SK-N-SH treated with all-trans-retinoic acid at 6 μM for 48 hours (cell line): ENCODE results near the gene TTC33.
"Not testable (repeated sequence)": the region's sequence is repeated elsewhere in the genome, so short reads cannot be mapped to it uniquely, and the experiment has no call there.

Experiments used
- ATAC-seq: fragments of 200-7000 bp; cut with Tn5 transposase; 3 replicates; pipeline ENCODE4 v1.9.1; 2020; ENCODE audit warnings: mild to moderate bottlenecking, moderate library complexity
- ARNTL ChIP-seq: fragments of 450-650 bp; formaldehyde crosslinking; IDR thresholded peaks from 2 replicates; pipeline ENCODE4 v1.5.0; 2020; ENCODE audit warnings: low read depth, mild to moderate bottlenecking, moderate library complexity, borderline replicate concordance
- BACH2 ChIP-seq: fragments of 250-450 bp; sonication (Bioruptor Pico); IDR thresholded peaks from 2 replicates; pipeline ENCODE4 v1.9.0; 2021; ENCODE audit warnings: mild to moderate bottlenecking, borderline replicate concordance
- CREB5 ChIP-seq: fragments of 250-450 bp; sonication (Bioruptor Pico); IDR thresholded peaks from 2 replicates; pipeline ENCODE4 v1.5.1; 2020; ENCODE audit warnings: low read depth, mild to moderate bottlenecking, moderate library complexity
- CSDC2 ChIP-seq: fragments of 250-450 bp; sonication (Bioruptor Pico); IDR thresholded peaks from 2 replicates; pipeline ENCODE4 v1.5.0; 2020; ENCODE audit warnings: mild to moderate bottlenecking, moderate library complexity
- CSRNP3 ChIP-seq: fragments of 250-450 bp; sonication (Bioruptor Pico); IDR thresholded peaks from 2 replicates; pipeline ENCODE4 v1.5.1; 2021; ENCODE audit warnings: mild to moderate bottlenecking, moderate library complexity
- ESRRG ChIP-seq: fragments of 250-450 bp; sonication (Bioruptor Pico); IDR thresholded peaks from 2 replicates; pipeline ENCODE4 v1.6.1; 2021; ENCODE audit warnings: mild to moderate bottlenecking
- ISL1 ChIP-seq: fragments of 250-450 bp; sonication (Bioruptor Pico); IDR thresholded peaks from 2 replicates; pipeline ENCODE4 v2.1.2; 2022; ENCODE audit warnings: mild to moderate bottlenecking, moderate library complexity
- OSR1 ChIP-seq: fragments of 250-450 bp; sonication (Bioruptor Pico); IDR thresholded peaks from 2 replicates; pipeline ENCODE4 v1.8.0; 2022; ENCODE audit warnings: moderate library complexity, mild to moderate bottlenecking, inconsistent platforms
- POU6F1 ChIP-seq: fragments of 250-450 bp; sonication (Bioruptor Pico); IDR thresholded peaks from 2 replicates; pipeline ENCODE4 v1.8.0; 2021; ENCODE audit warnings: low read depth, mild to moderate bottlenecking, moderate library complexity, borderline replicate concordance
- PPARA ChIP-seq: fragments of 250-450 bp; sonication (Bioruptor Pico); IDR thresholded peaks from 2 replicates; pipeline ENCODE4 v1.5.0; 2020; ENCODE audit warnings: mild to moderate bottlenecking, borderline replicate concordance
- RARB ChIP-seq: fragments of 250-450 bp; sonication (Bioruptor Pico); IDR thresholded peaks from 2 replicates; pipeline ENCODE4 v1.8.0; 2021; ENCODE audit warnings: mild to moderate bottlenecking, moderate library complexity
- SNAI2 ChIP-seq: fragments of 250-450 bp; sonication (Bioruptor Pico); IDR thresholded peaks from 2 replicates; pipeline ENCODE4 v1.5.0; 2020; ENCODE audit warnings: mild to moderate bottlenecking, moderate library complexity
- TCF4 ChIP-seq: fragments of 250-450 bp; sonication (Bioruptor Pico); IDR thresholded peaks from 2 replicates; pipeline ENCODE4 v1.8.0; 2021; ENCODE audit warnings: mild to moderate bottlenecking, moderate library complexity, borderline replicate concordance
- TOX ChIP-seq: fragments of 250-450 bp; sonication (Bioruptor Pico); IDR thresholded peaks from 2 replicates; pipeline ENCODE4 v1.8.0; 2021; ENCODE audit warnings: mild to moderate bottlenecking, moderate library complexity, borderline replicate concordance
- TSHZ2 ChIP-seq: fragments of 250-450 bp; sonication (Bioruptor Pico); IDR thresholded peaks from 2 replicates; pipeline ENCODE4 v1.5.0; 2020; ENCODE audit warnings: mild to moderate bottlenecking, moderate library complexity
- ZC3H10 ChIP-seq: fragments of 250-450 bp; sonication (Bioruptor Pico); IDR thresholded peaks from 2 replicates; pipeline ENCODE4 v1.5.1; 2021; ENCODE audit warnings: mild to moderate bottlenecking, moderate library complexity
- ZFP3 ChIP-seq: fragments of 250-450 bp; sonication (Bioruptor Pico); IDR thresholded peaks from 2 replicates; pipeline ENCODE4 v1.5.0; 2020; ENCODE audit warnings: mild to moderate bottlenecking, moderate library complexity
- ZFP30 ChIP-seq: fragments of 450-650 bp; formaldehyde crosslinking; IDR thresholded peaks from 2 replicates; pipeline ENCODE4 v1.5.0; 2022; ENCODE audit warnings: mild to moderate bottlenecking, moderate library complexity
- ZNF565 ChIP-seq: fragments of 450-650 bp; formaldehyde crosslinking; conservative IDR thresholded peaks from 2 replicates; pipeline ENCODE4 v1.5.0; 2020; ENCODE audit warnings: low read depth, mild to moderate bottlenecking, moderate library complexity
- ZNF70 ChIP-seq: fragments of 450-650 bp; formaldehyde crosslinking; IDR thresholded peaks from 2 replicates; pipeline ENCODE4 v1.5.0; 2020; ENCODE audit warnings: mild to moderate bottlenecking, moderate library complexity
- ZNF8 ChIP-seq: fragments of 450-650 bp; formaldehyde crosslinking; IDR thresholded peaks from 2 replicates; pipeline ENCODE4 v1.5.0; 2020; ENCODE audit warnings: mild to moderate bottlenecking, moderate library complexity

TTC33 gene

GRCh38 chr5:40716590-40716989 is 39.2 kb downstream of the TTC33 start:
- TF ChIP-seq ZFP30 (CRISPR knock-in tag) (no peak), ARNTL (CRISPR knock-in tag) (no peak), OSR1 (CRISPR knock-in tag) (no peak), ZNF8 (no peak), ZFP3 (CRISPR knock-in tag) (no peak), PPARA (no peak), POU6F1 (no peak), ZC3H10 (no peak), BACH2 (no peak), ESRRG (CRISPR knock-in tag) (no peak), TCF4 (CRISPR knock-in tag) (no peak), ZNF565 (CRISPR knock-in tag) (no peak), ISL1 (CRISPR knock-in tag) (no peak), ZNF70 (CRISPR knock-in tag) (no peak), TOX (CRISPR knock-in tag) (no peak), SNAI2 (CRISPR knock-in tag) (no peak)
- no peak for ATAC-seq

GRCh38 chr5:40716000-40716399 is 39.8 kb downstream of the TTC33 start:
- peak; percentile 72 for ATAC-seq
- no peak for TF ChIP-seq ZFP3 (CRISPR knock-in tag)
- no peak for TF ChIP-seq TCF4 (CRISPR knock-in tag)
- TF ChIP-seq CSRNP3 (CRISPR knock-in tag) = no peak
- TF ChIP-seq PPARA = no peak
- TF ChIP-seq ISL1 (CRISPR knock-in tag) = no peak
- TF ChIP-seq RARB = no peak
- TF ChIP-seq TSHZ2 (CRISPR knock-in tag) = no peak
- no peak for TF ChIP-seq OSR1 (CRISPR knock-in tag)
- TF ChIP-seq ZC3H10 = no peak
- no peak for TF ChIP-seq ARNTL (CRISPR knock-in tag)
- TF ChIP-seq ZNF565 (CRISPR knock-in tag) = no peak
- TF ChIP-seq CSDC2 = no peak
- TF ChIP-seq, all 23 proteins: peak for 0

GRCh38 chr5:40714001-40714400 is 41.8 kb downstream of the TTC33 start:
- no peak for ATAC-seq
- TF ChIP-seq CREB5 (CRISPR knock-in tag) (no peak), TSHZ2 (CRISPR knock-in tag) (no peak), PPARA (no peak)
- TF ChIP-seq, all 23 proteins: peak for 0

GRCh38 chr5:40710575-40710974 is 45.2 kb downstream of the TTC33 start:
- ATAC-seq = not testable (repeated sequence)

GRCh38 chr5:40705484-40705883 is 50.3 kb downstream of the TTC33 start:
- not testable (repeated sequence) for ATAC-seq

- not testable (repeated sequence) for ATAC-seq
These were observed 53.7 kb downstream of the TTC33 start for GRCh38 chr5:40702027-40702426.
